GM18907 (cell line): ENCODE results near the gene MRPS2.
"Not testable (repeated sequence)": the region's sequence is repeated elsewhere in the genome, so short reads cannot be mapped to it uniquely, and the experiment has no call there.

Source experiments
- ATAC-seq: cut with Tn5 transposase; IDR thresholded peaks from one replicate; pipeline ENCODE4 v1.9.1; 2021; ENCODE audit warnings: mild to moderate bottlenecking, moderate library complexity; ENCODE audit not compliant: unreplicated experiment

MRPS2 gene

GRCh38 chr9:135526730-135527571, 26.5 kb downstream of the MRPS2 start:
- ATAC-seq: no peak

GRCh38 chr9:135528842-135529435, 28.5 kb downstream of the MRPS2 start:
- ATAC-seq: not testable (repeated sequence)

GRCh38 chr9:135530146-135530545, 29.7 kb downstream of the MRPS2 start:
- no peak for ATAC-seq

DNA sequence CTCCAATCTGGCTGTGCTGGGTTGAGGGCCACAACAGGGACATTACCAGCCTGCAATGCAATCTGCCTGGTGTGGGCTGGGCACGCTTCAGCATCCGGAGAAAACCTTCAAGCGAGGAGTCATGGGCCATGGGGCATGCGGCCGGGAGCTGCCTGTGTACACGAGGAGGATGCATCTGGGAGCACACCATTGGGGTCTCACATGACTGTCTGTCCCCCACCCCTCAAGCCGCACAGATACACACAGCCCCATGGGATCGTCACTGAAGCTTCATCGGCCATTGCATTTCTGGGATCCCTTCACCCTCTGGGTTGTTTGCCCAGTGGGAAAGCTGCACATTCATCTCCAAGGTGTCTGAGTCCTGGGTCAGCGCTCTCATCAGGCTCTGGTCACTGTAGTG, 30.6 kb downstream of the MRPS2 start:
- ATAC-seq: no peak

GRCh38 chr9:135533113-135533512, 32.6 kb downstream of the MRPS2 start:
- ATAC-seq: no peak

DNA sequence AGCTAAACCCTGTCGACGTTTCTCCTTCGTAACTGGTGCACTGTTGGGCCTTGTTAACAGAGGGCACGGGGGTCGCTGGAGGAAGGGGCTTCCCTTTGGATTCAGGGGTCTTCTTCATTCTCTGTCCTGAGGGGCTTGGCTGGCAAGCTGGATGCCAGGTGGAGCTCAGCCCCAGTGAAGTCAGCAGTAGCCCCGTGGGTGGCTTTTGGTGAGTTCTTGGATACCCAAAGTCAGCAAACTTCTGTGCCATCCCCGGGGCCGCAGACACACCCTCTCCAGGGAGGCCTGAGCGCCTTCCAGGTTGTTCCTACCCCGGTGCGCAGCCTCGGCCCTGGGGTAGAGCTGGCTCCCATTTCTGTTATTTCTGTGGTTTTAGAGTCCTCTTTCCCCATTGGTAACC, 33.2 kb downstream of the MRPS2 start:
- ATAC-seq: no peak

- ATAC-seq: not testable (repeated sequence)
Measured at GRCh38 chr9:135534192-135534711, 33.8 kb downstream of the MRPS2 start.

DNA sequence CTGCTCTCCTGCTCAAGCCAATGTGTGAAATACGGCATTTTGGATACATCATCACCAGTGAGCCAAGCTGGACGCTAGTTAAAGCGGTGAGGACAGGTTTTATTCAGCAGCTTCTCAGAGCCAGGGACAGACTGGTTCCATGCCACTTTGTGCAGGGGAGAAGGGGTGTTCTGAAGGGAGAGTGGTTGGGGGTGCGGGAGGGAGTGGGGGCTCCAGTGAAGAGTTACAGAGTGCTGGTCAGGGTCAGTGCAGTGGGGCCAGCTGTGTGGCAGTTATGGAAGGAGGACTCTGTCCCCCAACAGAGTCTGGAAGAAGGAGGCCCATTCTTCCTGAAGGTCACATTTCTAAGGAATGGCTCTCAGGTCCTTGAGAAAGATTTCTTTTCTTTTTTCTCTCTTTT, 34.3 kb downstream of the MRPS2 start:
- not testable (repeated sequence) for ATAC-seq

DNA sequence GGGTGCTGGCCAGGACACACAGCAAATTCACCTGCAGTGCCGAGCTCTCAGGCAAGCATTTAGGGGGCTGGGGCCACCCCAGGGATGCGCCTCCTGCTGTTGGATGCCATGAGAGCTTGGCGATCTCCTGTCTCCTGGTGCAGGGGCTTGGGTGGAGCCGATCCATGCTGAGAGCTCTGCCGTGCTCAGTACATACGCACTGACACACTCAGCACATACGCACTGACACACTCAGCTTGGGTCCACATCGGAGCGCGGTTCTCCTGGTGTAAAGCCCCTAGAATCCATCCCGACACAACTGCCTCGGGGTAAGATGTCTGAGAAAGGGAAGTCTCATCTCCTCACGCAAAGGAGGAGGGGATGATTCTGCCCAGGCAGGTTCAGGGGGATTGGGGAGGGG, 35.1 kb downstream of the MRPS2 start:
- not testable (repeated sequence) for ATAC-seq

- no peak for ATAC-seq
Measured at GRCh38 chr9:135536216-135536615, 35.7 kb downstream of the MRPS2 start.

GRCh38 chr9:135543262-135543894, 42.9 kb downstream of the MRPS2 start:
- ATAC-seq: not testable (repeated sequence)

- no peak for ATAC-seq
Measured at GRCh38 chr9:135544981-135545635, 44.6 kb downstream of the MRPS2 start.

- not testable (repeated sequence) for ATAC-seq
Measured at GRCh38 chr9:135545646-135546176, 45.2 kb downstream of the MRPS2 start, which contains the start of gene OBP2A. Gene OBP2A, plus strand, starts transcription at chr9:135546126. Its CDS starts 55 bp downstream, at chr9:135546181.

DNA sequence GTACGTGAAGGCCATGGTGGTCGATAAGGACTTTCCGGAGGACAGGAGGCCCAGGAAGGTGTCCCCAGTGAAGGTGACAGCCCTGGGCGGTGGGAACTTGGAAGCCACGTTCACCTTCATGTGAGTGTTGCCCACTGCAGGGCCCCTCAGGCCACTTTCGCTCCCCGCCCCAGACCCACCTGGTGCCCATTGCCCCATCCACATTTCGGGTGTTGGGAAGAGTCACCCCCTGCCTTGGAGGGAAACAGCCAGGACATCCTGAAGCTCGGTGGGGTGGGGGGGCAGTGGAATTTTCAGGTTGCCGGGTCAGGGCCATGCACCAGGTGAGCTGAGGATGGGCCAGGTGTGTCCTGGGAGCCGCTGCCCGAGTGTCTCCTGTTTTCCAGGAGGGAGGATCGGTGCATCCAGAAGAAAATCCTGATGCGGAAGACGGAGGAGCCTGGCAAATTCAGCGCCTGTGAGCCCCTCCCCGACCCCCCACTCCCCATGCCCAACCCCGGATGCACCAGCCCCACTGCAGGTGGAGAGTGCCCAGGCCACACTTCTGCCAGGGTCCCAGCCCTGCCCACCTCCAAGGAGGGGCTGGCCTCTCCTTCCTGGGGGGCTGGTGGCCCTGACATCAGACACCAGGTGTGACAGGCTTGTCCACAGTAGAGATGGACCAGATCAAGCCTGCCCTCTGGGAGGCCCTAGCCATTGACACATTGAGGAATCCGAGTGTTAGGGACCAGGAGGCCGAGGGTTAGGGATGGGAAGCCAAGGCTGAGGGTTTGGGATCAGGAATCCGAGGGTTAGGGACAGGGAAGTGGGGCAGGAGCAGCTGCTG, 46.5 kb downstream of the MRPS2 start:
- not testable (repeated sequence) for ATAC-seq

- no peak for ATAC-seq
Measured at GRCh38 chr9:135547756-135548736, 47.6 kb downstream of the MRPS2 start.

DNA sequence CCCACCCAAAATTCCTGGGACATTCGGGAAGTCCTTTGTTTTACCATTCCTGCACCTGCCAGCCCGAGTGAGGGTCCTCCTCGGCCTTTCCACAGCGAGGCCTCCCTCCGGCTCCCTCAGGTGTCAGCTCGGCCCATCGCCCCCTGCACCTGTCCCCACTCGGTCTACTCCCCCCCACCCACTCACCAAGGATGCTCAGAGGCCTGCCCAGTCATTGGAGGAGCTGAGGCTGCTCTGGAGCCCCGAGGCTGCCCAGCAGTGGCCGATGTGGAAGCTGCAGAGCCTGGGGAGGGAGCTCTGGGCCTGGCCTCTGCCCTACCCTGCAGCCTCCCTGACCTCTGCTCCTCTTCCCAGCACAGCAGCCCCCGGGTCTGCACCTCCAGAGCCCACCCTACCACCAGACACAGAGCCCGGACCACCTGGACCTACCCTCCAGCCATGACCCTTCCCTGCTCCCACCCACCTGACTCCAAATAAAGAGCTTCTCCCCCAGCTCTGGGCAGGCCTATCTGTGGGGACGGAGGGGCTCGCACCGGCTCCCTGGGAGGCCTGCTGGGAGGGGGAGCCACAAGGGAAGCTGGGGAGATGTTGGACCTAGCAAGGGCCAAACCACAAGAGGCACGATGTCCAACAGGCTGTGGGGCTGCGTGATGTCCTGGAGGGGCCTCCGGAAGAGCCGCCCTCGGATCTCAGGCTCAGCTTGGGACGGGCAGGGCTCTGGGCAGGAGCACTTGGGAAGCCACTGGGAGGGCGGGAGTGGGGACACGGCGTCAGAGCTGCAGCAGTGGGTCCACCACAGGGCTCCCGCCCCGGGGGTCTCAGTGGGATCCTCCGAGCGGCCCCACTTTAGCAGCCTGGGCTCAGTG, 49.2 kb downstream of the MRPS2 start:
- ATAC-seq: not testable (repeated sequence)

GRCh38 chr9:135550344-135550918, 49.9 kb downstream of the MRPS2 start:
- no peak for ATAC-seq
